ENCODE results near the gene MBNL1.

DNA sequence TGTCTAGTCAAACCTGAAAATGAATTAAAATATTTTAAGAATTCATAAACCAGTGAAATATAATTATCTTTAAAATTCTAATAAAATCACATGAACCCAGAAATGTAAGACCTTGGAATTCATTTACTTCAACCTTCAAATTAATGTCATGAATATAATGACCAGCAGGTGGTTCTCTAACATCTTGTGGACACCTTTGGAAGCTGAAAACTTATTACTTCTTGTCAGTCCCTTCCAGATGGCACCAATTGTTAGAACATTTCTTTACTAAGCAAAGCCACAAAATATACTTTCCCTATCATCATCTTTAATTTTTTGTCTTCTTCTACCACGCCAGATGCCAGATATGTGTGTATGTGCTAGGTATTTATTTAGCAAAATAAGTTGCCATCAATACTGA is 240.0 kb downstream of the MBNL1 start:
- peak in 3 of 6 experiments; percentile 40 to 45 (median 45) for TF ChIP-seq CTCF (IDR thresholded peaks at IDR 0.05)
- no peak for TF ChIP-seq POLR2A (IDR thresholded peaks at IDR 0.05)
